ENCODE data around the gene RAC2. TPM values are rescaled to one million over a fixed set of nuclear protein-coding genes. Genes with fewer than 3 reads are reported as not detected.

RAC2 gene
- polyA plus RNA-seq, 3 donors: 5.7 to 6.9 (median 5.9) TPM

GRCh38 chr22:37179622-37180420, 64.2 kb downstream of the RAC2 start:
- no peak for DNase-seq (ENCODE audit: low read depth in 3 of 3, low spot score in 2 of 3)

GRCh38 chr22:37179126-37179470, 65.0 kb downstream of the RAC2 start:
- no peak for DNase-seq (ENCODE audit: low read depth in 3 of 3, low spot score in 2 of 3)

GRCh38 chr22:37178350-37179125, 65.5 kb downstream of the RAC2 start:
- no peak for DNase-seq (ENCODE audit: low read depth in 3 of 3, low spot score in 2 of 3)

GRCh38 chr22:37177755-37178154, 66.3 kb downstream of the RAC2 start:
- DNase-seq (ENCODE audit: low read depth in 3 of 3, low spot score in 2 of 3): no peak

- no peak for DNase-seq (ENCODE audit: low read depth in 3 of 3, low spot score in 2 of 3)
Measured at GRCh38 chr22:37177221-37177620, 66.8 kb downstream of the RAC2 start.

- DNase-seq (ENCODE audit: low read depth in 3 of 3, low spot score in 2 of 3): no peak
Measured at GRCh38 chr22:37176464-37177061, 67.5 kb downstream of the RAC2 start.

- DNase-seq (ENCODE audit: low read depth in 3 of 3, low spot score in 2 of 3): no peak
Measured at GRCh38 chr22:37175414-37176281, 68.4 kb downstream of the RAC2 start.

Other genes starting within 250 kb of the RAC2 start
- gene TST, start 224.8 kb downstream of the RAC2 start, polyA plus RNA-seq (ENCODE audit: insufficient read length in 3 of 3): 10 to 100 TPM; 38.6 to 50.3 (median 41.7) TPM
- gene MPST, start 224.5 kb downstream of the RAC2 start, polyA plus RNA-seq (ENCODE audit: insufficient read length in 3 of 3): 10 to 100 TPM; 40.1 to 51.8 (median 45.6) TPM
- gene KCTD17, start 192.5 kb downstream of the RAC2 start, polyA plus RNA-seq (ENCODE audit: insufficient read length in 3 of 3): 10 to 100 TPM; 22.6 to 26.7 (median 24.5) TPM
- under 1 TPM; 0.17 to 0.21 (median 0.21) TPM for gene TMPRSS6, start 134.6 kb downstream of the RAC2 start, polyA plus RNA-seq (ENCODE audit: insufficient read length in 3 of 3)
- gene IL2RB, start 94.4 kb downstream of the RAC2 start, polyA plus RNA-seq (ENCODE audit: insufficient read length in 3 of 3): 1 to 10 TPM in 2 of 3 donors, under 1 TPM in 1; 0.94 to 1.1 (median 1.0) TPM
- 10 to 100 TPM; 25.3 to 29.0 (median 26.2) TPM for gene C1QTNF6, start 56.0 kb downstream of the RAC2 start, polyA plus RNA-seq (ENCODE audit: insufficient read length in 3 of 3)
- 1 to 10 TPM in 1 of 3 donors, under 1 TPM in 2; 0.79 to 1.2 (median 0.83) TPM for gene SSTR3, start 31.8 kb downstream of the RAC2 start, polyA plus RNA-seq (ENCODE audit: insufficient read length in 3 of 3)
- 1 to 10 TPM; 2.4 to 3.0 (median 2.8) TPM for gene CYTH4, start 38.2 kb upstream of the RAC2 start, polyA plus RNA-seq (ENCODE audit: insufficient read length in 3 of 3)
- 1 to 10 TPM in 1 of 3 donors, under 1 TPM in 2; 0.65 to 1.4 (median 0.86) TPM for gene ELFN2, start 183.2 kb upstream of the RAC2 start, polyA plus RNA-seq (ENCODE audit: insufficient read length in 3 of 3)
- 1 to 10 TPM; 4.6 to 8.4 (median 6.3) TPM for gene MFNG, start 242.1 kb upstream of the RAC2 start, polyA plus RNA-seq (ENCODE audit: insufficient read length in 3 of 3)